ENCODE results near the gene ZNF618.

- TF ChIP-seq POLR2AphosphoS5 (IDR thresholded peaks at IDR 0.05) = no peak
- no peak for TF ChIP-seq CTCF (IDR thresholded peaks at IDR 0.05)
- no peak for TF ChIP-seq POLR2A (IDR thresholded peaks at IDR 0.05)
- TF ChIP-seq EP300 (IDR thresholded peaks at IDR 0.05) = no peak
These were observed 78.5 kb downstream of the ZNF618 start for GRCh38 chr9:113954591-113954990.
